BE2C (cell line): ENCODE measurements around the gene PDF. TPM values are rescaled to one million over a fixed set of nuclear protein-coding genes. Genes with fewer than 3 reads are reported as not detected.

ENCODE experiments used
- DNase-seq: peaks from one replicate; pipeline ENCODE4 v3.0.0-alpha.2; 2020
- H3K27me3 ChIP-seq: fragments of 250-450 bp; sonication (Bioruptor Pico); 2 replicates; pipeline ENCODE4 v1.5.1; 2020; ENCODE audit warnings: mild to moderate bottlenecking
- H3K36me3 ChIP-seq: fragments of 250-450 bp; sonication (Bioruptor Pico); 2 replicates; pipeline ENCODE4 v1.5.1; 2020; ENCODE audit warnings: mild to moderate bottlenecking
- H3K4me1 ChIP-seq: fragments of 250-450 bp; sonication (Bioruptor Pico); 2 replicates; pipeline ENCODE4 v1.5.1; 2020
- H3K4me3 ChIP-seq: 2 replicates; pipeline ENCODE4 v1.5.1; 2011; ENCODE audit warnings: low read depth, low read length
- H3K9me3 ChIP-seq: fragments of 250-450 bp; sonication (Bioruptor Pico); 2 replicates; pipeline ENCODE4 v1.5.1; 2020
- CTCF ChIP-seq: IDR thresholded peaks from 2 replicates; pipeline ENCODE4 v1.5.1; 2012; ENCODE audit warnings: mild to moderate bottlenecking, low read depth, low read length
- polyA plus RNA-seq: library from polyadenylated mRNA; unstranded; fragments of >200 nt; gene quantifications from one replicate; pipeline ENCODE4 v1.2.1, GENCODE V29; 2012; ENCODE audit warnings: low read depth, missing spikeins; ENCODE audit not compliant: insufficient read length, insufficient read depth

PDF gene
- polyA plus RNA-seq: 38.7 TPM

GRCh38 chr16:69330286-69331109, at the start of gene PDF:
Gene PDF, minus strand, starts transcription at chr16:69330588. Its CDS starts 18 bp downstream, at chr16:69330570.
- H3K36me3 ChIP-seq: peaks cover 73% of the 10 kb centered on the region
- H3K4me1 ChIP-seq: no peaks in the 10 kb centered on the region
- no peaks in the 10 kb centered on the region for H3K27me3 ChIP-seq
- peak; percentile 97 for DNase-seq
- no peak for TF ChIP-seq CTCF
- H3K9me3 ChIP-seq: no peaks in the 10 kb centered on the region
- H3K4me3 ChIP-seq: peak within 1 kb of the TSS; percentile 91

- no peak for TF ChIP-seq CTCF
- Histone ChIP-seq H3K9me3 (no peaks in the 10 kb centered on the region), H3K36me3 (peaks cover 61% of the 10 kb centered on the region), H3K4me3 (no peak overlapping the region), H3K4me1 (no peaks in the 10 kb centered on the region), H3K27me3 (no peaks in the 10 kb centered on the region)
- no peak for DNase-seq
Observed at GRCh38 chr16:69378760-69379159, 48.4 kb upstream of the PDF start.

- H3K4me1 ChIP-seq: no peaks in the 10 kb centered on the region
- H3K9me3 ChIP-seq: no peaks in the 10 kb centered on the region
- TF ChIP-seq CTCF: no peak
- no peak for DNase-seq
- H3K4me3 ChIP-seq: no peak overlapping the region
- no peaks in the 10 kb centered on the region for H3K27me3 ChIP-seq
- peaks cover 54% of the 10 kb centered on the region for H3K36me3 ChIP-seq
Observed at GRCh38 chr16:69378036-69378435, 47.6 kb upstream of the PDF start.

- Histone ChIP-seq H3K9me3 (no peaks in the 10 kb centered on the region), H3K4me3 (no peak overlapping the region), H3K27me3 (no peaks in the 10 kb centered on the region), H3K36me3 (peaks cover 48% of the 10 kb centered on the region), H3K4me1 (no peaks in the 10 kb centered on the region)
- TF ChIP-seq CTCF: no peak
- DNase-seq: no peak
Observed at GRCh38 chr16:69376393-69377059, 46.1 kb upstream of the PDF start.

GRCh38 chr16:69373019-69373418, 42.6 kb upstream of the PDF start:
- no peaks in the 10 kb centered on the region for H3K27me3 ChIP-seq
- H3K9me3 ChIP-seq: no peaks in the 10 kb centered on the region
- no peaks in the 10 kb centered on the region for H3K4me1 ChIP-seq
- DNase-seq: no peak
- H3K4me3 ChIP-seq: no peak overlapping the region
- no peak for TF ChIP-seq CTCF
- H3K36me3 ChIP-seq: peaks cover 38% of the 10 kb centered on the region

- TF ChIP-seq CTCF: no peak
- Histone ChIP-seq H3K4me1 (no peaks in the 10 kb centered on the region), H3K27me3 (no peaks in the 10 kb centered on the region), H3K4me3 (no peak overlapping the region), H3K9me3 (no peaks in the 10 kb centered on the region), H3K36me3 (peaks cover 41% of the 10 kb centered on the region)
- DNase-seq: no peak
Observed at GRCh38 chr16:69371564-69371963, 41.2 kb upstream of the PDF start.
